Stimulated activated CD4-positive, alpha-beta T cell treated with anti-CD3 and anti-CD28 coated beads, Interleukin-15, amount 100 ng/mL, for 48 hours (primary cell): ENCODE measurements around the gene NALCN.

Experiments
- DNase-seq, 2 donors: peaks; one replicate each; pipeline ENCODE4 v3.0.0-alpha.2; 2020; ENCODE audit warnings: low read depth in 2 of 2

The NALCN gene

GRCh38 chr13:101209206-101209893 is 207.0 kb downstream of the NALCN start:
- DNase-seq = no peak

GRCh38 chr13:101205408-101205807 is 210.9 kb downstream of the NALCN start:
- DNase-seq = no peak

DNA sequence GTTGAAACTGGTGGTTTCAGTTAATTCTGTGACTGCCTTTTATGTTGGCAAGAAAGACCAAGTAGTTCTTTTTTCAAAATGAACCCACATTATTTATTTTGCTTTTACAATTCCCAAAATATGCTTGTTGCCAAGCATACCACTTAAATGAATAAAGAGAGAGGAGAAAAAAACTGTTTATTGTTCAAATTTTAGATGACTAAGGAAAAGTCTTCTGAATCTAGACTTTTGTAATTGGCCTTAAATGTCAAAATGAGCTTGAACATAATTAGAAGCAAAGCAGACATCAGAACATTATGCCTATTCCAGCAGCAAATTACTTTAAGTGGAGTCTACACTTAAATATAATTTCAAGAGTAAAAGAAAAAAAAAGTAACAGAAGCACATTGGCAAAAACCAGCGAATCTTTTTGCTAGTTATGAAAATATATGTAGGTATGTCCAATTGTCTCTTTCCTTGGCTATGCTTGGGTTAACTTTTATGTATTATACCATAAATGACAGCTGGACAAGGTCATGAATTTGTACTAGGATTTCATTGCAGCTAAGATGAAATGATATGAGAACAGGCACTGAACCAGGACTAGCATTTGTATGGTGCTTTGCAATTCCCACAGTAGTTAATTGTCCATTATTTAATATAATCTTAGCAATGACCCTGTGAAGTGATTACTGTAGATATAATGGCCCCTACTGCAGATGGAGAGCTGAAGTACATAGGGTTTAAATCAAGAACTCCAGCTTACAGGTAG is 211.9 kb downstream of the NALCN start:
- no peak for DNase-seq

DNA sequence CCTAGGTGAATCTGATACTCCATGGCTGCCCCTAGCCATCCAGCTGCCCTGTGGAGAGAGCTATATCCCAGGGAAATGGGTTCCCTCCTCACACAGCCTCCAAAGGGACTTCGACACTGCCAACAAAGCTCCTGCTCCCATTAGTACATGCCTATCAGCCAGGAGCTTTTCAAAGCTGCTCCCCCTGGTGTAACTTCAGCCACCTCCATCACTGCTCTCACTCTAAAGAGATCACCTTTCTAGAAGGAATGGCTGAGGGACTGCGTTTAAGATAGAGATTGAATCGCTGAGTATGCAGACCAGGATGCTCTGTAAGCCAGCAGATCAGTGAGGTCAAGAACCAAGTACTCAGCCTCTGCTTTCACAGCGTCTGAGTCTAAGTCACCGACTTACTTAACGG is 213.7 kb downstream of the NALCN start:
- DNase-seq = no peak

DNA sequence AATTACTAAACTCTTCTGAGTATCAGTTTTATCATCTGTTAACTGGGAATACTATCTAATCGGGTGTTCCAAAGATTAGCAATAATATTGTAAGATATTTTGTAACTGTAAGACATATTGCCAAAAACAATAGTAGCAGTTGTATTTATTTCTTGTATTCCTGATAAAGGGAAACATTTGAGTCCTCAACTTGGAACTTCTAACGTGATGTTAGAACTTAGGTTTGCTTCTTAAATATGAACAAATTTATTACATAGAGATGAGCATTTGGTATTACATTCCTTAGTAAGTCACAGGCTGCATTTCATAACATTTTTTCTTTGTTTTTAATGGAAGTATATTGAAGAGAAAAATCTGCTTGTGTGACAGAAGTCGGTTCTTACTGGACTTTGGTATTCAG is 225.3 kb downstream of the NALCN start:
- no peak for DNase-seq

GRCh38 chr13:101190337-101190736 is 226.0 kb downstream of the NALCN start:
- no peak for DNase-seq

DNA sequence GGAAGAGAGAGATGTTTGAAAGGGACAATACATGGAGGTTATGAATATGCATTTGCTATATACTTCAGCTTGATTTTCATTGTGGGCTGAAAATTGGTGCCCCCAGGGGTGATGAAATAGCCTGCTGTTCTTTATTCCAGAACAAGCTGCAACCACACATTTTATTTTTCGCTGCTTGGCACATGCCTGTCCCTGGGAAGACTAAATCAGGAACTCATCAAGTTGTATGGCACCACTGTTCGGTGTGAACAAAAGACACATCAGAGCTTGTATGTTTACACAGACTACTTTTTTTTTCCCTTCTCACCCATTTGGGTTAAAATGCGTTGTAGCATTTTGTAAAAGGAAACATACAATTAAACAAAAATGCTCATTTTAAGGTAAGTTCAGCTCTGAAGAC is 230.7 kb downstream of the NALCN start:
- DNase-seq = no peak

GRCh38 chr13:101181076-101181685 is 235.1 kb downstream of the NALCN start:
- no peak for DNase-seq

- DNase-seq = no peak
These were observed 237.3 kb downstream of the NALCN start for GRCh38 chr13:101179021-101179420.

DNA sequence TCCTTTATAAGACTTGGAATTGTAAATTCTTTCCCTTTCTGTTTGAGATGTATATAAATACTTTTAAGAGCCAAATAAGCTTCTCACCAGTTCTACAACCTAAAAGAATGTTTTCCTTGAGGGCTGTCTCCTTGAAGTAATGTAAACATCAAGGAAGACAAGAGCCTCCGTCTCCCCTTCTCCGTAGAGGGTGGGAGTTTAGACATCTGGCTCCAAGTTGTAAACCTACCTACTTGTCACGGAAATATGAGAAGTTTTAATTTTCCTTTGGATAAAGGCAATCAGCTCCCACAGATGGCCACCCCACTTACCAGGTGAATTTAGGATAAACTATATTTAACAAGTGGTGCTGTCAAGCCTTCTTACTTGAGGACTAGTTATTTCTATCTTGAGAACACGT is 237.9 kb downstream of the NALCN start:
- no peak for DNase-seq

GRCh38 chr13:101170306-101170705 is 246.0 kb downstream of the NALCN start:
- no peak for DNase-seq

GRCh38 chr13:101157261-101157660 is 259.0 kb downstream of the NALCN start:
- no peak for DNase-seq

DNA sequence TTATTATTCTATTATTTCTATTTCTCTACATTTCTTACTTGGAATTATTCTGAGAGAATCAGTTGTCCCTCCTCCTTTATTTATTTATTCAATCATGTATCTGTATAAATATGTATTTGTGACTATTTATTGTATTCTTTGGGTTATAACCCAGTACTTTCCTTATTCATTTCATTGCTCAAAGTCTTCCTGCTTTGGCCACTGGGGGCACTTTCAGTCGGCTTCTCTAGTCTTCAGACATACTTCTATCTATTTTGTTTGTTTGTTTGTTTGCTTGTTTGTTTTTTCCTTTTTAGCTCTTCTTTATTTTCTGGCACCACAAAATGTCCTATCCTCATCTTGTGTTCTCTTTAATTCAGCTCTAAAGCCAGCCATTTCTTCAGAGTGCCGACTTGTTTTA is 260.4 kb downstream of the NALCN start:
- no peak for DNase-seq

- DNase-seq = no peak
These were observed 264.1 kb downstream of the NALCN start for GRCh38 chr13:101152184-101152583.

- no peak for DNase-seq
These were observed 265.3 kb downstream of the NALCN start for GRCh38 chr13:101150998-101151397.

- no peak for DNase-seq
These were observed 266.4 kb downstream of the NALCN start for GRCh38 chr13:101149735-101150384.

GRCh38 chr13:101146101-101146898 is 270.0 kb downstream of the NALCN start:
- DNase-seq = no peak

DNA sequence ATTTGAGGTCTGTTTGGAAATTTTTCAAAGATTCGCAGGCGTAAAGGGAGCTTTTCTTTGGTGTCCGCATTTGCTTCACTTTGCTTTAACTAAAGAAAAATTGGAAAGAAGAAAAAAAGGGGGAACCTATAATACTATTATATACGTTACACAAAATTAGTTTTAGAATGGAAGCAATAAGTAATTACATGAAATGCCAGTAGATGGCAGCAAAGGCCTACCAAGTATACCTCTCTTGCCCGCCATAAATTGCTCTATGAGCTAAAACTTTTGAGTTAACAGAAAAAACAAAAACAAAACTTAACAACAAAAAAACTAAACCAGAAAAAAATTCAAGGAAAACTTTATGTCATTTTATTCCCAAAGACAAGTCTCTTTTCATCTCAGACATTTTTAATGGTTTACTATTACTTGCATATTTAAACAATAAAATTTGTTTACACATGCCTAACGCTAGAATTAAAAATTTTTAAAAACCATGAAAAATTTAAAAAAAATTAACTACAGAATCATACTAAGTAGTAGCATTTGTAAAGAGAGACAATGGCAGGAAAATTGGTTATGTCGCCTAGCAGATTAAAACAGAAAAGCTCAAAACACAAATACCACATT is 271.4 kb downstream of the NALCN start:
- DNase-seq = no peak

DNA sequence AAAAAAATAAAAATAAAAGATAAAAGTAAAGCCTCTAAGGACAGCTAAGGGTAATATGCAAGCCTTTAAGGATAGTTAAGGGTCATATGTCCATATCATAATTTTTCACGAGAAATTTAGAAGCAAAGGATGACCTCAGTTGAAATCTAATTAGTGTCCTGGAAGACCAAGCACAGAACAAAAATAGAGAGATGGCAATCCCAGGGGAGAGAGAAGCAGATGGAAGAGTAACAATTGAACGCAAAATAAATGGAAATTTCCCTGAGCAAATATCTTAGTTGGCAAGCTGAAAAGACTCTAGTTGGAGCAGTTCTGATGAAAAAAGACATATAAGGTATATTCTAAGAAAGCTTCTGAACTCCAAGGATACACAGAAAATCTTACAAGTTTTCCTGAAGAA is 275.4 kb downstream of the NALCN start:
- DNase-seq = no peak

DNA sequence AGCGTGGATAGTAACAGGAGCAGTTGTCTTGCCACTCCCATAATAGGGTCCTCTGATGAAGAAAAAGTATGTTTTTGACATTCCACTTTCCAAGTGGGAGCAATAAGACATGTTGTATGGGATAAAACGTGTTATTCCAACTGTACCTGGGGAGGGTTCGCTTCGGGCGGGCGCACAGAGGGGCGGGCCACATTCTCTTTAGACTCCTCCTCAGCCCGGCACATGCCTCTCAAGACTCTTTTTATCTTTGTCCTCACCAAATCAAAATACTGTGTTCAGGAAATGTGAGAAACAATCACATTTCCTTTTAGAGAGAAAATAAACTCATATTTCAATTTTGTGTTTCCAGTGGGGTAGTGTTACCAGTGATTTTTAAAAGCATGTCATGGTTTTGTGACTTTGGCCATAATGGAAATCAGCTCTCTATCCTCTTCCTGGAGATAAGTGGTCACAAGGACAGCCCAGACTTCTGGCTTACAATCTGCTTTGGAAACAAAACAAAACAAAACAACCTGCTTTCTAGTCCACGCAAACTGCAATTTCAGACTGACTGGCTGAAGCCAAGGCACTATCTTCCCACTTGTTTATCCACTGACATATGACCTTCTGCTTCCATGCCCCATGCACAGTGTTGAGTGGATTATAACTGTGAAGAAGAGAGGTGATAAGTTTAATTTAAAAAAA is 276.1 kb downstream of the NALCN start:
- DNase-seq = no peak

DNA sequence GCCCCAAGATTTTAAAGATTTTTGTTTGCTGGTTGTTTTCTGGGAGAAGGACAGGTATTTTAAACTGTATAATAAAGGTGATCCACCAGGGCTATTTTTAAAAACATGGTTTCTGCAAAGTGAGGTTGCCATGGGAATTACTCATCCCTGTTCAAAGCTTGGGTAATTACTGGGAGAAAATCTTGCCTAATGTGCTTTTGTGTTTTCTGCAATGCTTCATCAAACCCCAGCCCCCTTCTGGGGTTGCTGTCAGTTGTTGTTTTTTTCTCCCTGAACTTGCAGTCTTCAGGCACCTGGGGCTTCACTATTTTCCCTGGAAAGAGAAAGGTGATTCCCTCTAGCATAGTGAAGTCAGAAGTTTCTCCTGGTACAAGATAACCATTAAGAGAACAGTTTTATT is 277.2 kb downstream of the NALCN start:
- DNase-seq = no peak
